Body of pancreas (tissue), 4 donors: ENCODE results near the gene AGMO.

ENCODE experiments used
- CTCF ChIP-seq, 7 experiments: fragments of 450-650 bp in 4 of 7; fragments of 200-600 bp in 3 of 7; sonication (generic) in 3 of 7; IDR thresholded peaks; one replicate each; pipeline ENCODE4 v1.5.1; 2016 to 2019; ENCODE audit warnings: antibody characterized with exemption in 7 of 7
- POLR2A ChIP-seq, 3 donors: fragments of 450-650 bp; IDR thresholded peaks; one replicate each; pipeline ENCODE4 v1.6.1; 2016; ENCODE audit warnings: antibody characterized with exemption in 3 of 3, mild to moderate bottlenecking in 2 of 3

GRCh38 chr7:15204421-15204820 lies 357.4 kb downstream of the AGMO start:
- TF ChIP-seq CTCF (IDR thresholded peaks at IDR 0.05) (no peak), POLR2A (IDR thresholded peaks at IDR 0.05) (no peak)
